GM12873 (cell line): ENCODE data around the gene NEUROD2.

Experiments
- TF ChIP-seq, protein P1 (sequence below): IDR thresholded peaks from 2 replicates; pipeline ENCODE4 v1.5.1; 2012; ENCODE audit warnings: low read depth, mild to moderate bottlenecking, moderate library complexity, low read length, control low read depth; ENCODE audit not compliant: insufficient read depth; ENCODE audit errors: missing control alignments

The NEUROD2 gene

GRCh38 chr17:39598630-39599003, 9.1 kb downstream of the NEUROD2 start:
- TF ChIP-seq, protein P1, sequence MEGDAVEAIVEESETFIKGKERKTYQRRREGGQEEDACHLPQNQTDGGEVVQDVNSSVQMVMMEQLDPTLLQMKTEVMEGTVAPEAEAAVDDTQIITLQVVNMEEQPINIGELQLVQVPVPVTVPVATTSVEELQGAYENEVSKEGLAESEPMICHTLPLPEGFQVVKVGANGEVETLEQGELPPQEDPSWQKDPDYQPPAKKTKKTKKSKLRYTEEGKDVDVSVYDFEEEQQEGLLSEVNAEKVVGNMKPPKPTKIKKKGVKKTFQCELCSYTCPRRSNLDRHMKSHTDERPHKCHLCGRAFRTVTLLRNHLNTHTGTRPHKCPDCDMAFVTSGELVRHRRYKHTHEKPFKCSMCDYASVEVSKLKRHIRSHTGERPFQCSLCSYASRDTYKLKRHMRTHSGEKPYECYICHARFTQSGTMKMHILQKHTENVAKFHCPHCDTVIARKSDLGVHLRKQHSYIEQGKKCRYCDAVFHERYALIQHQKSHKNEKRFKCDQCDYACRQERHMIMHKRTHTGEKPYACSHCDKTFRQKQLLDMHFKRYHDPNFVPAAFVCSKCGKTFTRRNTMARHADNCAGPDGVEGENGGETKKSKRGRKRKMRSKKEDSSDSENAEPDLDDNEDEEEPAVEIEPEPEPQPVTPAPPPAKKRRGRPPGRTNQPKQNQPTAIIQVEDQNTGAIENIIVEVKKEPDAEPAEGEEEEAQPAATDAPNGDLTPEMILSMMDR: no peak

DNA sequence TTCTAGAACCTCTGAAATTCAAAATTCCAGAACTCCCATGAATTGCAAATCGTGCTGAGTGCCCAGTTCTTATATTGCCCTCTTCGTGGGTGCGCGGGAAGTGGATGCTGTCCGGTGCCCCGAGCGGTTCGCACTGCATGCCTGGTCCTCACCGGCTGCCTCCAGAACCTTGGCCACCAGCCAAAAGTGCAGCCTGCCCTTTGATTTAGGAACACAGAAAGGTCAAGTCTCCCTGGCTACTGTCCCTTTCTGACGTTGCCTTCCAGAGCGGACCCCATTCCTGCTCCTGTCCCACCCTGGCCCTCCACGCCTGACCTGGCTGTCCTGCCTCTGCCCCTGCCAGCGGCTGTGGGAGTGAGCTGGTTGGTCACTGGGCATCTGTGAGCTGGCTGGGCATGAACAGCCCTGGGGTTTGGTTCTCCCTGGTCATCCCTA, 9.7 kb downstream of the NEUROD2 start:
- TF ChIP-seq, protein P1: no peak

DNA sequence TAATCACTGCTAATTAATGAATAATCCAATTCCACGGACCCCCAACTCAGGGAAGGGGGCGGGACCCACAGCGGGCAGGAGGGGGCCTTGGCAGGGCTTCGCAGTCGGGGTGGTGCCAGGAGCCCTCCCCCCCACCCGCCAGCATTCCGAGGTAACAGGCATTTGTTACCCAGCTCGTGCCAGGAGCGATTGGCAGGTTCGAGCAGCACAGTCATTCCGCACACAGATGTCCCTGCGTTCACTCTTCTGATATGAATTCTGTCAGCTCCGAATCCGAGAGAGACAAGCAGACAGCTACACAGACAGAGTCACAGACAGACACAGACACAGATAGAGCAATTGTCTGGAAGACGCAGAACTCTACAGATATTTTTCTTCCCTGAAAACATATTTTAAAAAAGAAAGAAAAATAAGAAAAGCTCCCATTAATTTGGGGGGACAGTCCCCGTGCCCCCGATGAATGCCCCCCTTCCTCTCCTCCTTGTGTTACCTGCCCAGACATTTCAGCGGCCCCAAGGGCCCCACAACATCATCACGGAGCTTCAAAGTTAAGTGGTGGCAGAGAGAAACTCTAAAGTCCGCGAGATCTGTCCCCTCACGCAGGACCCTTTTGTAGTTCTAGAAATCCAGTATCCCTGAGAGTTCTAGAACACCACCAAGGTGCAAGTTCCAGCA, 10.2 kb downstream of the NEUROD2 start:
- TF ChIP-seq, protein P1: no peak

- TF ChIP-seq, protein P1: no peak
Observed at GRCh38 chr17:39596543-39597267, 11.0 kb downstream of the NEUROD2 start.

- TF ChIP-seq, protein P1: no peak
Observed at GRCh38 chr17:39595928-39596510, 11.7 kb downstream of the NEUROD2 start.

DNA sequence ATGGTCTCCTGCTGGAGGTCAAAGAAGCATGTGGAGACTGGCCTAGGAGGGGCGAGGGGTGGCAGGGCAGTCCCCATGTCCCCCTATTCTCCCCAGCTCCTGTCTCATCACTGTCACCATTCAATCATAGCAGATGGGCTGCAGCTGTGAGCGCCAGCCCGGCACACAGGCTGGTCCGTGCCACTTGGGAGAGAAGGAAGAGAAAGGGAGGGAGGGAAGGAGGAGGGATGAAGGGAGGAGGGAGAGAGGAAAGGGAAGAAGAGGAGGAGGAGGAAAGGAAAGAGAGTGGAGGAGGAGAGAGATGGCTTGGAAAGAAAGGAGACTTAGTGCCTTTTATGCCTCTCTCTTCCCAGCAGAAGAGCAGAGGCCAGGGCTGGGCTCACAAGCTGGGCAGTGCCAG, 12.4 kb downstream of the NEUROD2 start:
- TF ChIP-seq, protein P1: no peak

DNA sequence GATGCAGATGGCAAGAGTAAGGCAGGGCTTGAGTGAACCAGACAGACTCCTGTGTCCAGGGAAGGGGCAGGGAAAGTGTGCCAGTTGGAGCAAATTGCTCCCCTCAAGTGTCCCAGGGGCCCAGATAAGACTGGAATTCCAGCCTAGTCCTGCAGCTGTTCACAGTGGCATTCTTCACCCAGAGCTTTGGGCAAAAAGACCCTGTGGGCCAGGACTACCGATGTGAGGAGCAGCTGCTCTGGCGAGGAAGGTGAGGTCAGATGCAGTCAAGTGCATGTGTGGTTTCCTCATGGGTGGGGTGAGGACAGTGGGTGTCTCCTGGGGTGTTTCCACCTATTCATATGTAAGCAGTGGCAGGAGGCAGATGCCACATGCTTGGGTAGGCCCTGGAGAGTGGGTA, 14.3 kb downstream of the NEUROD2 start:
- TF ChIP-seq, protein P1: no peak
